B cell (primary cell): ENCODE results near the gene SHANK1. TPM values are rescaled to one million over a fixed set of nuclear protein-coding genes. Genes with fewer than 3 reads are reported as not detected.

Experiments used
- ATAC-seq: fragments of 200-7000 bp; cut with Tn5 transposase; one replicate; pipeline ENCODE4 v1.10.0; 2021; ENCODE audit warnings: low read depth, mild to moderate bottlenecking, moderate number of reproducible peaks, moderate library complexity
- CTCF ChIA-PET: fragments of 350-600 bp; sonication (Branson Sonifier 250); formaldehyde crosslinking; loops from one replicate; lab custom pipeline; 2021; ENCODE audit warnings: antibody characterized with exemption, inconsistent platforms; lab: Charles Lee
- POLR2A ChIA-PET: fragments of 350-600 bp; sonication (Branson Sonifier 250); formaldehyde crosslinking; loops from one replicate; lab custom pipeline; 2021; ENCODE audit warnings: antibody characterized with exemption; lab: Charles Lee
- DNase-seq: peaks from one replicate; pipeline ENCODE4 v3.0.0; 2013
- H2AFZ ChIP-seq: 2 replicates; pipeline ENCODE4 v1.6.1; 2012; ENCODE audit warnings: mild to moderate bottlenecking, low read depth, low read length; ENCODE audit not compliant: insufficient read depth, poor library complexity, severe bottlenecking
- H3K27ac ChIP-seq, 2 donors: 1 replicate in 1 of 2; 2 replicates in 1 of 2; pipeline ENCODE4 v1.5.1; 2012 to 2013; ENCODE audit warnings: low read length in 2 of 2, mild to moderate bottlenecking in 2 of 2, moderate library complexity in 1 of 2
- H3K27me3 ChIP-seq, 4 experiments: fragments of 200-600 bp in 1 of 4; sonication (generic) in 1 of 4; replicated peaks in 1 of 4; 1 replicate in 2 of 4; 2 replicates in 2 of 4; pipeline versions ENCODE4 v1.6.1 to v1.7.0; 2013 to 2016; ENCODE audit warnings: low read length in 3 of 4, mild to moderate bottlenecking in 2 of 4, mixed read lengths in 1 of 4, moderate library complexity in 1 of 4; ENCODE audit not compliant: insufficient read depth in 4 of 4, control insufficient read depth in 3 of 4; ENCODE audit errors: control extremely low read depth in 1 of 4
- H3K36me3 ChIP-seq, 2 experiments: replicated peaks in 1 of 2; 1 replicate in 1 of 2; 2 replicates in 1 of 2; pipeline versions ENCODE4 v1.6.1 to v1.7.1; 2013; ENCODE audit warnings: low read length in 1 of 2; ENCODE audit not compliant: insufficient read depth in 2 of 2, control insufficient read depth in 1 of 2; ENCODE audit errors: control extremely low read depth in 1 of 2, extremely low read depth in 1 of 2
- H3K4me1 ChIP-seq, 2 donors: fragments of 200-600 bp in 1 of 2; sonication (generic) in 1 of 2; 1 replicate in 1 of 2; 2 replicates in 1 of 2; pipeline versions ENCODE4 v1.5.1 to v1.6.1; 2013 to 2017; ENCODE audit warnings: low read length in 2 of 2; ENCODE audit not compliant: control insufficient read depth in 2 of 2, insufficient read depth in 2 of 2
- H3K4me2 ChIP-seq: replicated peaks from 2 replicates; pipeline ENCODE3; 2012; ENCODE audit warnings: mild to moderate bottlenecking, low read depth, low read length; ENCODE audit not compliant: poor library complexity, severe bottlenecking
- H3K4me3 ChIP-seq, 5 experiments: fragments of 200-600 bp in 1 of 5; sonication (generic) in 1 of 5; 1 replicate in 3 of 5; 2 replicates in 2 of 5; pipeline versions ENCODE4 v1.5.1 to v1.7.0; 2011 to 2016; ENCODE audit warnings: low read length in 4 of 5, mild to moderate bottlenecking in 4 of 5, low read depth in 2 of 5, control low read depth in 1 of 5, moderate library complexity in 1 of 5; ENCODE audit not compliant: insufficient read depth in 1 of 5; ENCODE audit errors: control extremely low read depth in 1 of 5, extremely low read depth in 1 of 5
- H3K79me2 ChIP-seq: fragments of 200-600 bp; sonication (generic); one replicate; pipeline ENCODE4 v1.6.0; 2016; ENCODE audit warnings: low read length; ENCODE audit not compliant: control insufficient read depth, insufficient read depth
- H3K9ac ChIP-seq: fragments of 200-600 bp; sonication (generic); 2 replicates; pipeline ENCODE4 v1.6.1; 2017; ENCODE audit warnings: mild to moderate bottlenecking, low read length, moderate library complexity
- H3K9me3 ChIP-seq, 3 donors: one replicate each; pipeline versions ENCODE4 v1.6.1 to v1.7.1; 2013; ENCODE audit warnings: low read length in 2 of 3; ENCODE audit not compliant: control insufficient read depth in 2 of 3, insufficient read depth in 1 of 3; ENCODE audit errors: control extremely low read depth in 1 of 3
- H4K20me1 ChIP-seq: 2 replicates; pipeline ENCODE4 v1.6.0; 2012; ENCODE audit warnings: mild to moderate bottlenecking, low read length; ENCODE audit not compliant: insufficient read depth, control insufficient read depth, poor library complexity, severe bottlenecking
- H3K27ac Mint-ChIP-seq: one replicate; pipeline ENCODE4 v1.8.0; 2021; ENCODE audit warnings: mixed read lengths
- H3K27me3 Mint-ChIP-seq: one replicate; pipeline ENCODE4 v1.8.0; 2021; ENCODE audit warnings: mixed read lengths
- H3K4me1 Mint-ChIP-seq: one replicate; pipeline ENCODE4 v1.8.0; 2021; ENCODE audit warnings: mixed read lengths
- H3K4me3 Mint-ChIP-seq: one replicate; pipeline ENCODE4 v1.8.0; 2021; ENCODE audit warnings: mixed read lengths
- H3K9me3 Mint-ChIP-seq: one replicate; pipeline ENCODE4 v1.8.0; 2022; ENCODE audit warnings: mixed read lengths; ENCODE audit not compliant: insufficient read depth
- CTCF ChIP-seq: fragments of 200-600 bp; IDR thresholded peaks from one replicate; pipeline ENCODE4 v1.8.0; 2022; ENCODE audit warnings: antibody characterized with exemption, mild to moderate bottlenecking
- EZH2 ChIP-seq: IDR thresholded peaks from 2 replicates; pipeline ENCODE4 v1.6.1; 2012; ENCODE audit warnings: borderline replicate concordance, low read depth, mild to moderate bottlenecking, moderate library complexity, low read length; ENCODE audit not compliant: insufficient read depth, poor library complexity, severe bottlenecking
- WGBS: methylation state at CpG from one replicate; pipeline ENCODE4 v1.1.5; 2013; ENCODE audit warnings: missing lambda C conversion rate; ENCODE audit not compliant: insufficient coverage; 5-methylcytosine and 5-hydroxymethylcytosine counted together
- intact Hi-C: fragments of 100-400 bp; cut with micrococcal nuclease; formaldehyde crosslinking; loops from one replicate; pipeline ENCODE4 v1.10.0; 2022
- polyA plus RNA-seq: library from polyadenylated mRNA; depleted of rRNA; stranded (reverse); fragments of >200 nt; gene quantifications from 2 replicates; pipeline ENCODE4 v1.2.3, GENCODE V29; 2012
- total RNA-seq, 2 donors: library from RNA; stranded (reverse); fragments of 120-200 nt in 1 of 2; gene quantifications; 1 replicate in 1 of 2; 2 replicates in 1 of 2; pipeline versions ENCODE4 v1.2.3 to v1.2.4, GENCODE V29; 2013 to 2022

The SHANK1 gene
- total and polyA plus RNA-seq, 2 donors (not counting 1 experiment from before 2014, with no cell fraction given): not detected

GRCh38 chr19:50658441-50659317, 60.9 kb downstream of the SHANK1 start:
- Histone ChIP-seq H2AFZ (peak overlapping the region; percentile 54), H3K4me2 (peak overlapping the region; percentile 71), H3K36me3 (no peaks in the 10 kb centered on the region), H4K20me1 (no peaks in the 10 kb centered on the region), H3K4me1 (peaks cover 18 to 21% of the 10 kb centered on the region in 2 donors), H3K9ac (peak overlapping the region; percentile 49), H3K79me2 (no peaks in the 10 kb centered on the region), H3K4me3 (peak overlapping the region in 4 of 5 experiments; percentile 5 to 34 (median 20)), H3K27ac (peak overlapping the region; percentile 37 to 38), H3K27me3 (peaks cover 0 to 56% (median 20%) of the 10 kb centered on the region in 4 experiments), H3K9me3 (peaks cover 0 to 63% (median 12%) of the 10 kb centered on the region in 3 donors)
- POLR2A ChIA-PET: no interaction called here
- Mint-ChIP-seq H3K9me3 (peaks cover 24% of the 10 kb centered on the region), H3K27ac (peak overlapping the region; percentile 53), H3K4me3 (peak overlapping the region; percentile 81), H3K27me3 (peaks cover 65% of the 10 kb centered on the region), H3K4me1 (peaks cover 18% of the 10 kb centered on the region)
- intact Hi-C loops: no loop called here
- peak; percentile 63 for ATAC-seq
- WGBS: 5% methylated on average over 64 of the region's 67 CpGs
- TF ChIP-seq EZH2: no peak
- CTCF ChIA-PET: no interaction called here
- peak; percentile 84 for DNase-seq

- no peaks in the 10 kb centered on the region for H3K79me2 ChIP-seq
- Mint-ChIP-seq H3K27ac (peak overlapping the region; percentile 53), H3K9me3 (peaks cover 24% of the 10 kb centered on the region), H3K4me3 (peak overlapping the region; percentile 81), H3K4me1 (peaks cover 18% of the 10 kb centered on the region), H3K27me3 (peaks cover 63% of the 10 kb centered on the region)
- POLR2A ChIA-PET: interaction anchor here (0.5 kb wide), 1 partner anchor 356 kb away, joined by 3 read pairs; no protein-coding TSS in a partner anchor
- H3K4me1 ChIP-seq: peaks cover 18 to 21% of the 10 kb centered on the region in 2 donors
- peak overlapping the region in 1 of 2 donors; percentile 38 for H3K27ac ChIP-seq
- WGBS: 7% methylated on average over 35 of the region's 38 CpGs
- peak overlapping the region in 2 of 5 experiments; percentile 25 to 34 for H3K4me3 ChIP-seq
- peaks cover 0 to 61% (median 12%) of the 10 kb centered on the region in 3 donors for H3K9me3 ChIP-seq
- intact Hi-C loops: no loop called here
- no peaks in the 10 kb centered on the region for H3K36me3 ChIP-seq
- H2AFZ ChIP-seq: peak overlapping the region; percentile 54
- ATAC-seq (peak; percentile 79), DNase-seq (peak; percentile 85)
- CTCF ChIA-PET: no interaction called here
- peak overlapping the region; percentile 71 for H3K4me2 ChIP-seq
- TF ChIP-seq CTCF: no peak
- TF ChIP-seq EZH2: no peak
- H3K27me3 ChIP-seq: peaks cover 0 to 53% (median 20%) of the 10 kb centered on the region in 4 experiments
- H3K9ac ChIP-seq: peak overlapping the region; percentile 49
- no peaks in the 10 kb centered on the region for H4K20me1 ChIP-seq
These were observed 61.7 kb downstream of the SHANK1 start for GRCh38 chr19:50657712-50658440.
